ENCODE measurements around the gene KIF18B.
A peak's percentile ranks its signal among the peaks of the same experiment; 100 is the strongest.

KIF18B gene

DNA sequence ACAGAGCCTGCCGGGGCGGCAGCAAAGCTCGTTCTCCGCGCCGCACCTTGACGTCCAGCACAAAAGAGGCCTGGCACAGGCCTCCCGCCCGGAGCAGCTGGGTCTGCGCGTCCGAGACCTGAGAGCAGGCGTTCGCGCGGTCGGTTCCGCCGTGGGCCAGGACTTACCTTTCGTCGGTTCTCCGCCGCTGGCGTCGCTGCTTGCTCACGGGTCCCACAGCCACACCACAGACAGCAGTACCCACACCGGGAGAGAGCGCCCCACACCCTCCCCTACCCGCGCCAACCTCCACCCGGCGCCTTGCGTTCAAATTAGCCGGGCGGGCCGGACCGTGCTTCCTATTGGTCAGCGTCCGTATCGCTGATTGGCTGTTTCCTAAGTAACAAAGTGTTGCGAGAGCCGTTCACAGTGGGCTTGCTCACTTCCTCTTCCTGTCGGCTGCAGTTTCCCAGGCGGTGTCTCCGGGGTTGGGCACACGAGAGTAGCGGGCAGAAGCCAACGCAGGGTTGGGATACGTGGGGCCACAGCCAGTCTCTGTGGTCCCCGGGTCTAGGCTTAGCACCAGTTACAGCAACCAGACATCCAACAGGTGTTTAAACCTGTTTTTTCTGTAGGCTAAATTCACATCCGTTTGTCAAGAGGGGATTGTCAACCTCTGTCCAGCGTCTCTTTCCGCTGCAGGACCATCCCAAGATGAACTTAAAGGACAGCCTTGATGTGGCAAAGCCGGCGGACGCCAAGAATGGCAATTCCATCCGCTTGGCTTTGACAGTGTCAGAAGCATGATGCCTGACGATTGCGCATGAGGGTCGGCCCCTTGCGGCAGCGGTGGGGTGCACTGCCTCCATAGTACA is at the start of gene KIF18B:
Gene KIF18B, minus strand, starts transcription at position 313 of the 854 bp plus-strand sequence. CDS start 11,429 bp downstream, outside the sequence.
- TF ChIP-seq, protein P1, sequence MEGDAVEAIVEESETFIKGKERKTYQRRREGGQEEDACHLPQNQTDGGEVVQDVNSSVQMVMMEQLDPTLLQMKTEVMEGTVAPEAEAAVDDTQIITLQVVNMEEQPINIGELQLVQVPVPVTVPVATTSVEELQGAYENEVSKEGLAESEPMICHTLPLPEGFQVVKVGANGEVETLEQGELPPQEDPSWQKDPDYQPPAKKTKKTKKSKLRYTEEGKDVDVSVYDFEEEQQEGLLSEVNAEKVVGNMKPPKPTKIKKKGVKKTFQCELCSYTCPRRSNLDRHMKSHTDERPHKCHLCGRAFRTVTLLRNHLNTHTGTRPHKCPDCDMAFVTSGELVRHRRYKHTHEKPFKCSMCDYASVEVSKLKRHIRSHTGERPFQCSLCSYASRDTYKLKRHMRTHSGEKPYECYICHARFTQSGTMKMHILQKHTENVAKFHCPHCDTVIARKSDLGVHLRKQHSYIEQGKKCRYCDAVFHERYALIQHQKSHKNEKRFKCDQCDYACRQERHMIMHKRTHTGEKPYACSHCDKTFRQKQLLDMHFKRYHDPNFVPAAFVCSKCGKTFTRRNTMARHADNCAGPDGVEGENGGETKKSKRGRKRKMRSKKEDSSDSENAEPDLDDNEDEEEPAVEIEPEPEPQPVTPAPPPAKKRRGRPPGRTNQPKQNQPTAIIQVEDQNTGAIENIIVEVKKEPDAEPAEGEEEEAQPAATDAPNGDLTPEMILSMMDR (IDR thresholded peaks at IDR 0.05; ENCODE audit: borderline replicate concordance, control extremely low read depth, extremely low read depth, insufficient read depth, missing control alignments): no peak
- DNase-seq (ENCODE audit: low spot score): peak; percentile 99
- in situ Hi-C loops (cut with MboI; ENCODE audit: low sequenced_read_pairs, unreplicated experiment): no loop called here

DNA sequence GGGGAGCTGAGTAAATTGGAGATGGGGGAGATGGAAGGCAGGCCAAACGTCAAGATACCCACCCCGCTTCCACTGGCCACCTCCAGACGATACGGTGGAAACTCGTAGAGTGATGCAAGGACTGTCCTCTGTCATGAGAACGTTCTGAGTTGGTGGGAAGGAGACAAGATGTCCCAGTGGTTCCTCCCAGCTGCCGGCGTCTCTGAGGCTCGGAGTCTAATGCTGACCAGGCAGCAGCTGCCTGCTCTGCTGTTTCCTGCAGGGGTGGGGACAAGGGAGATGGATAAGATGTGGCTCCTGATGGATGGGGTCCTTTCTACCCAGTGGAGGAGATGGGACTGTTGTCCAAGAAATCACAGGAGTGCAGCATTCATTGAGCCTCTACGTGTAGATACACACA is 48.7 kb upstream of the KIF18B start:
- no peak for DNase-seq (ENCODE audit: low spot score)
- in situ Hi-C loops (cut with MboI; ENCODE audit: low sequenced_read_pairs, unreplicated experiment): no loop called here
- TF ChIP-seq, protein P1 (IDR thresholded peaks at IDR 0.05; ENCODE audit: borderline replicate concordance, control extremely low read depth, extremely low read depth, insufficient read depth, missing control alignments): no peak

DNA sequence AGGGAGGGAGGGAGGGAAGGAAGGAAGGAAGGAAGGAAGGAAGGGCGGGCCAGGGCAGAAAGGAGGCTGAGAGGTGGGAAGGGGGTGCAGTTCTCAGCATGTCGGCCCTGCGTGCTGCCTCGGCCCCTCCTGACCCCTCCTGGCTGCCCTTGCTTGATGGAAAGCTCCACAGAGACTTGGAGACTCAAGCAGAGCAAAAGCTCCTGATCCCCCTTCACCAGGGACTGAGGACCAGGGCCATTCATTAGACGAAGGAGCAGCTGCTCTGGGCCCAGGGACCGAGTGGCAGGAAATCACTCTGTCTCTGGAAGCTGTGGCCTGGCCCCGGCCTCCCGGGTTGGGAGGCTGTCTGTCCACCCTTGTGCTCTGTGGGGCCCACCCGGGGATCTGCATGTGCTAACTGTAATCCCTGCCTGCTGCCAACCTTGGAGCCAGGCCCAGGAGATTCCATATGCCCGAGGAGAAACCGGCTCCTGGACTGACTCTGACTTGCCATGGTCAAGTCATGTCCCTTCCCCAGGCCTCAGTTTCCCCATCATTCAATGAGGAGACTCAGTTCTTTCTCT is 47.9 kb upstream of the KIF18B start:
- DNase-seq (ENCODE audit: low spot score): no peak
- TF ChIP-seq, protein P1 (IDR thresholded peaks at IDR 0.05; ENCODE audit: borderline replicate concordance, control extremely low read depth, extremely low read depth, insufficient read depth, missing control alignments): no peak
- in situ Hi-C loops (cut with MboI; ENCODE audit: low sequenced_read_pairs, unreplicated experiment): no loop called here

DNA sequence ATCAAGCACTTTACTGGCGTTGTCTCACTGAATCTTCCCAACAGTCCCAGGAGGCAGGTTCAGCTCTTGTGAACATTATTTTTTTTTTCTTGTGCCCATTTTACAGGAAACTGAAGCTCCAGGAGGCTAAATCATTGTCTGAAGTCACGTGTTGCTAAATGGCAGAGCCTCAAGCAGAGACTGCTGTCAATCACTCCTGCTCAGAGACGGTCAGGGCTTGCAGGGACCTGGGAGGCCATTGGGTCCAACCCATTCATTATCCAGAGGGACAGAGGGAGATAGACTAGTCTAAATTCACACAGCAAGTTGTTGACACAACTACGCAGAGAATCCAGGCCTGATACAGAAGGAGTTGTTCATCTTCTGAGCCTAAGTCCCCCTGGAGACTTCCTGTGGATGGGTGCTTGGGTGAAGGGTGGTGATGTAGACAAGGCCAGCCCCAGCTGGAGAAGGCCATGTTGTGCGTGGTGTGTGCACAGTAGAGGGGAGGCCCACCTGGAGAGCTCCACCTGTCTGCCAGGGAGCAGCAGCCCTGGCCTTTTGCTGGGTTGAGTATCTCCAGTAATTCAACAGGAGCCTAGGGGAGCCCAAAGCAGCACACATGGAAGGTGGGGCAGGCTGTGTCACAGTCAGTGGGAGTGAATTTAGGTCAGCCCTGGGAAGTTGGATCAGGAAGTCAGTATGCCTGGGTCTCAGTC is 44.8 kb upstream of the KIF18B start:
- DNase-seq (ENCODE audit: low spot score): no peak
- TF ChIP-seq, protein P1 (IDR thresholded peaks at IDR 0.05; ENCODE audit: borderline replicate concordance, control extremely low read depth, extremely low read depth, insufficient read depth, missing control alignments): no peak
- in situ Hi-C loops (cut with MboI; ENCODE audit: low sequenced_read_pairs, unreplicated experiment): no loop called here

DNA sequence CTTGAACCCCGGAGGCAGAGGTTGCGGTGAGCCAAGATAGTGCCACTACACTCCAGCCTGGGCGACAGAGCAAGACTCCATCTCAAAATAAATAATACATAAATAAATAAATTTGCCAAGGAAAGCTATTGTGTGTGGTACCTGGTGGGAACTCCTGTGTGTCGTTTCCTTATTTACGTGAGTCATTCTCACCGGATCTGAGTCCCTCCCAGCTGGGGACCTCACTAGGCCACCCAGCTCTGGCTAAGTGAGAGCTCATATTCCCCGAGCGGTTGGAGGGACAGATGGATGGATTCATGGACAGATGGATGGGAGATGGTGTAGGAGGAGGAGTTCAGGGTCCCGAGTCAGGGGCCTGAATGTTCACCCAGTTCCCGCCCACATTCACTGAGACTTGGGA is 43.4 kb upstream of the KIF18B start:
- in situ Hi-C loops (cut with MboI; ENCODE audit: low sequenced_read_pairs, unreplicated experiment): no loop called here
- TF ChIP-seq, protein P1 (IDR thresholded peaks at IDR 0.05; ENCODE audit: borderline replicate concordance, control extremely low read depth, extremely low read depth, insufficient read depth, missing control alignments): no peak
- DNase-seq (ENCODE audit: low spot score): no peak

DNA sequence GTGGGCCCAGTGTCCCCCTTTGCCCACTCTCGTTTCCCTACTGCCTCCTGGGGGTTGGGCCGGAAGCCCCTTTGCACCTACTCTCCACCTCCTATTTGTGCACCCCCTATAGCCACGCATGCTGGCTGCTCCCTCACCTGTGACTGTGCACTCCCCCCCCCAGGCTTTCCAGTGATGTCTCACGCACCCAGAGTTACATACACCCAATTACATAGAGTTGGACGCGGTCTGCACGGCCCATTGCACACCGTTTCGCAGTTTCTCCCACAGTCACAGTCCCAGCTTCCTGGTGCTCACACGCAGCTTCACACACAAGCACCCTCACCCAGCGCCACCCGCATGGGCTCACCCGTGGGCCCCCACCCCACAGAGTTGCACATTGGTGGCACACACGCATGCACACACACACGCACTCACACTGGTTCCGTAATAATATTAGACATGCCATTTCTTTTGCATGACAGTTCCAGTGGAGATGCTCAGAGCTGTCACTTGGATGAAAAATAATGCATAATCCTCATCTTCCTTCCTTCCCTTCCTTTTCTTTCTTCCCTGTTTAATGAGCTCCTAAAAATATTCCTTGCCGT is 42.1 kb upstream of the KIF18B start:
- TF ChIP-seq, protein P1 (IDR thresholded peaks at IDR 0.05; ENCODE audit: borderline replicate concordance, control extremely low read depth, extremely low read depth, insufficient read depth, missing control alignments): no peak
- no peak for DNase-seq (ENCODE audit: low spot score)
- in situ Hi-C loops (cut with MboI; ENCODE audit: low sequenced_read_pairs, unreplicated experiment): no loop called here
